NB4 (cell line): Measurements from ENCODE around the gene EIF4G3.

Source experiments
- CTCF ChIP-seq: IDR thresholded peaks from one replicate; pipeline ENCODE4 v1.5.1; 2012; ENCODE audit warnings: low read depth, low read length
- MYC ChIP-seq: IDR thresholded peaks from 2 replicates; pipeline ENCODE4 v1.6.1; 2011; ENCODE audit warnings: low read depth, low read length
- POLR2A ChIP-seq: IDR thresholded peaks from 2 replicates; pipeline ENCODE4 v1.6.1; 2011; ENCODE audit warnings: mild to moderate bottlenecking; ENCODE audit not compliant: insufficient read length; ENCODE audit errors: extremely low read depth
- TF ChIP-seq, protein P1 (sequence below): IDR thresholded peaks from 2 replicates; pipeline ENCODE4 v1.6.1; 2011; ENCODE audit warnings: low read depth, low read length

- TF ChIP-seq CTCF (no peak), POLR2A (no peak), MYC (no peak)
- TF ChIP-seq, protein P1, sequence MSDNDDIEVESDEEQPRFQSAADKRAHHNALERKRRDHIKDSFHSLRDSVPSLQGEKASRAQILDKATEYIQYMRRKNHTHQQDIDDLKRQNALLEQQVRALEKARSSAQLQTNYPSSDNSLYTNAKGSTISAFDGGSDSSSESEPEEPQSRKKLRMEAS = no peak
Measured at GRCh38 chr1:20981915-20982314, 194.8 kb downstream of the EIF4G3 start.
